GM18508 (cell line): ENCODE data around the gene G3BP2.

Source experiments
- ATAC-seq: cut with Tn5 transposase; IDR thresholded peaks from one replicate; pipeline ENCODE4 v1.9.1; 2021; ENCODE audit warnings: moderate number of reproducible peaks; ENCODE audit not compliant: insufficient read depth, unreplicated experiment

The G3BP2 gene

DNA sequence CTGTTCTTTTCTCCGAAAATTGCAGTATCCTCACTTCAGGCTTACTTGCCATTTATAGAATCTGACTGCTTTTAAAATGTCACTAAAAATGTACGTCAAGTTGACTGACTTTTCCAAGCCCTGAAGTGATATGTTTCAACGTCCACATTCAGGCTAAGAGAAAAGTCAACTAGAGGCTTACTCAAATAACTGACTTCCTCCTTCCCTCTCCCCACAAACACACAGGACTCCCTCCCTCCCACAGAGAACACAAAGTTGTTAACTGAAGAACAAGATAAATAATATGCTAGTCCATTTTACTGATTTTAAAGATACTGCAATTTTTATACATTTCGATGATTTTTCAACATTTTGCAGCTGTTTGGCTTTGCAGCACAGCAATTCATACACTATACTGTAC lies 29.1 kb downstream of the G3BP2 start:
- no peak for ATAC-seq

- ATAC-seq, result no peak
Observed at GRCh38 chr4:75643651-75644050, 29.6 kb downstream of the G3BP2 start.

- ATAC-seq, result no peak
Observed at GRCh38 chr4:75639124-75639695, 34.0 kb downstream of the G3BP2 start.

DNA sequence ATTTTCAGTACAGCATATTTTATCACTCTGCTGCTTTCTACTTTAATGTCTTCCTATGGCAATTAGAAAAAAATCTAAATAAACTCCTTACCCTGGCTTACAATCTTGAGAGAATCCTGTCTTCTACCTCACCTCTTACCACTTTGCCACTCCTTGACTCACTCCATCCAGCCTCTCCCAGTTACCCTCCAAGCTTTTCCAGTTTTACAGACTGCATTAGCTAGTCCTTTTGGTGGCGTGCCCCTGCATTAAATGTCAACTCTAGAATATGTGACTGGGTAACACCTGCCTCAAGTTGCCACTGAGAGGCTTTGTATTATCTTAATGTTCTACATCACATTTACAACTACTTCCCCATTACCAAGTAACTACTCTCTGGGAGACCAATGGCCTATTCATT lies 35.4 kb downstream of the G3BP2 start:
- no peak for ATAC-seq

DNA sequence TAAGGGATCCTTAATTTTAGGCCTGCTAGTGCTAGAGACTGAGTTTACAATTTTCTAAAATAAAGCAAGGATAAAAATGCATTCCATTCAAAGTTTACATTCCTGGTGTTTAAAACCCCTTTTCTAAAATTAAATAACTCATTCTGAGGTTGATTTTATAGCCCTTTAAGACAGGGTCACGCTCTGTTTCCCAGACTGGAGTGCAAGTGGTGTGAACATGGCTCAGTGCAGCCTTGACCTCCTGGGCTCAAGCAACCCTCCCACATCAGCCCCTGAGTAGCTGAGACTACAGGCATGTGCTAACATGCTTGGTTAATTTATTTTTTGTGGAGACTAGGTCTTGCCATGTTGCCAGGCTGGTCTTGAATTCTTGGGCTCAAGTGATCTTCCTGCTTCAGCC lies 36.0 kb downstream of the G3BP2 start:
- ATAC-seq, result no peak

DNA sequence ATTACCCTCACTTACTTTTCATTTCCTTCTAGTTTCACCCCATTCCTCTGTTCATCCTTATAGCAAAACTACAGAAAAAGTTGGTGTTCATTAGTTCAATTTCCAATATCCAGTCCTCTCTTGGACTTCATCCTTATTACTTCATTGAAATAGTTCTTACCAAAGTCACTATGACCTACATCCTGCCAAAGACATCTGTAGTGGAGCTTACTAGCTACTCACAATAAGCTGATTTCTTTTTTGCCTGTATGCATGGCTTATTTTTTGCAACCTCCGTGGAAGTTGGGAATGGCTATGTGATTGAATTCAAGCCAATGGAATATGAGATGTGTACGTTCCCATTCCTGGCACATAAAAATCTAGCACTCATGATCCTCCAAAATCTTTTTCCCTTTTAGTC lies 38.3 kb downstream of the G3BP2 start:
- no peak for ATAC-seq

GRCh38 chr4:75634281-75634680 lies 38.9 kb downstream of the G3BP2 start:
- ATAC-seq, result no peak

DNA sequence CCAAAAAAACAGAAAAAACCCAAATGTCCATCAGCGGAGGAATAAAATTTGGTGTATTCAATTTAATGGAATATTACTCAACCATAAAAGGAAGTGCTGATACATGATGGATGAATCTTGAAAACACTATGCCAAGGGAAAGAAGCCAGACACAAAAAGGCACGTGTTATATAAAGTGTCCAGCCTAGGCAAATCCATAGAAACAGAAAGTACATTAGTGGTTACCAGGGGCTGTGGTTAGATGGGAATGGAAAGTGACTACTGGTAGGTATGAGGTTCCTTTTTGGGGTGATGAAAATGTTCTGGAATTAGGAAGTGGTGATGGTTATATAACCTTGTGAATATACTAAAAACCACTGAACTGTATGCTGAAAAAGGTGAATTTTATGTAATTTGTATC lies 39.4 kb downstream of the G3BP2 start:
- ATAC-seq, result no peak

GRCh38 chr4:75630937-75631329 lies 42.3 kb downstream of the G3BP2 start:
- ATAC-seq, result no peak

DNA sequence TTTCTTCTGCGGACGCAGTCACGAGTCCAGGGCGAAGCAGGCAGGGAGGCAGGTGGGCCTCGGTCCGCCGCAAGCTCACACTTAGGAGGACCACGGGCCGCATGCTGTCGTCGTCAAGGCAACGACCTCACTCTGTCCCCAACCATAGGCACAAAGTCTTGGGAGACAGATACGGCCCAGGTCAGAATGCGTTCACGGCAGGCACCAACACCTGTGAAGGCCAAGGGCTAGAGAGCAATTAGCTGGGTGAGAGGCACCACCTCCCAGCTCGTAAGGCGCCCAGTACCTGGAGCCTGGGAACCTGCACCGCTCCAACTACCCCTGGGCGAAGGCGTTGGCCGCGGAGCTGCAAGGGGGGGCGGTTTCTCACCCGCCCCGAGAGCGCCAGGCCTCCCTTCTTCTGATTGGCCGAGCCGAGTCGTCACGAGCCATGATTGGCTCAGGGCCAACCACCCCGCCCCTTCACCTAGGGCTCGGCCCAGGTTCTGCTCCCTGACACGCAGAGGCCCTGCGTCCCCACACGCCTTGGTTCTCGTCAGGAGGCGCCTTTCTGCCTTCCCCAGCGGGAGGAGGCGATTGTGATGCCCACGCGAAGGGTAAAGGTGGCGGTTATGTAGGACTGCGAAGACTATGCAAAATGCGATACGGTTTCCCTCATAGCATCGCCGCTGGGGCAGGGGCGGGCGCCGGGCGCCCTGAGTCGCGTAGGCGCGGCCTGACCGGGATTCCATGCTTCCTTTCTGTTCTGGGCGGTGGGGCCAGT lies 42.9 kb downstream of the G3BP2 start, which contains the start of gene CDKL2:
TSS of gene CDKL2 (minus strand) at position 355 of the 763 bp plus-strand sequence. CDS start 4,540 bp downstream, outside the sequence.
- peak; percentile 82 for ATAC-seq

- ATAC-seq, result no peak
Observed at GRCh38 chr4:75629239-75629638, 44.0 kb downstream of the G3BP2 start.

GRCh38 chr4:75623026-75623425 lies 50.2 kb downstream of the G3BP2 start:
- no peak for ATAC-seq

DNA sequence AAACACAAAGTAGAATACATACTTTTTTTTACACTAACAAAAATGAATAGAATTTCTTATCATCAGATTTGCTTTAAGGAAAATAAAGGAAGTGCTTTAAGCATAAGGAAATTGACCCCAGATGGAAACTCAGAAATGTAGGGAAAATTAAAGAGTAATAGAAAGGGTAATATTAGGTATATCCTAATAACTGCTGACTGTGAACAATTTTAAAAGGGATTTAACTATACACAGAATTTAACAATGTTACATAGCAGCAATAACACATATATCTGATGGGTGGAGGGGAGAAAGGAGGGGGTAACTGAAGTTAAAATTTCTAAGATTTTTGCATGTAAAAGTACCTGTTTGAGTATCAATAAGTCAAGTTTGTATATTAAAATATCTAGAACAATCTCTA lies 51.5 kb downstream of the G3BP2 start:
- no peak for ATAC-seq

DNA sequence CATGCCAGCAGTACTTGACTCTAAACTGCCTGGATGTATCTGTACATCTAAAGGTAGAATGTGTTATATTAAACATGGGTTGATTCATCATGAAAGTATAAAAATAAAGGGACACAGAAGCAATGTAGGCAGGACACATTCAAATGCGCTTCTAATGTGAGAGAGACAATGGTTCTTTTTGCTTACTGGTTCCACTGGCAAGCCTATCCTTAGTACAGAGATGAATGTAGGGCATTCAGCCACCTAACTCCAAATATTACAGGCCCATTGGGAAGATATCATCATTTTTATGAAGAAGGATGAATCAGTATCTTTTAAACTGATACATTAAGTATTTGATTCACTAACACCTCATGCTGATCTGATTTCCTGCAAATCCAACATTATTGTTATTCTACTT lies 60.9 kb downstream of the G3BP2 start:
- ATAC-seq, result no peak

- no peak for ATAC-seq
Observed at GRCh38 chr4:75605928-75606327, 67.3 kb downstream of the G3BP2 start.

GRCh38 chr4:75599647-75600046 lies 73.6 kb downstream of the G3BP2 start:
- no peak for ATAC-seq

DNA sequence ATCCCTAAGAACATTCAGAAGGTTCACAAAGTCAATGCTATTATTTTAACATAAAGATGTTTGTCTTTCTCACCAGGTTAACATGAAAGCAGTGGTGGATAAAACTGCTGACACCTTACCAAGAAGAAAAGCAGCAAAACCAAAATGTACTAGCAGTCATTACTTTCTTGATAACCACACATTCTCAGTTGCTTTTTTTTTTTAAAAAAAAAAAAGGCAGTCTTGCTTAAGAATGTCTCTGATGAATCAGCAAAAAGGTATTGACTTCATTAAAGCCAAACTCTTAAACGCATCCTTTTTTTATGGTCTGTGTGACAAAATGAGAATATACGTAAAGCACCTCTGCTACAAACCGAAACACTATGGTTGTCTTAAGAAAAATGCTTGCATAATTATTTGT lies 74.8 kb downstream of the G3BP2 start:
- ATAC-seq, result no peak

DNA sequence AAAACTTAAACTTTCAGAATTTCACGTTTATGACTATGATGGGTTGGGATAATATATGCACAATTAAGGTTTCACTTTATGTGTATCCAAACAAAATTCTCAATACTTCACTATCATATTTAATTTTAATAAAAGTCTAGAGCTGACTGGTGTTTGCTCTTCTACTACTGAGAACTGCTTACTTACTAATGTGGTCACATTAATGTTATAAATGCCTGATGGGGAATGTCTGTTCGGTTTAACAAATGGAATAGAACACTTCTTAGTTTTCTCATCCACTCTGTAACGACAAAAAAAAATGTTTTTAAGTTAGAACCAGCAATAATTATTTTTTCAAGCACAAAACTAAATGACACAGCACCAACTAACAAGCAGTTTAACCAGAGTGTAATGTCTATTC lies 77.2 kb downstream of the G3BP2 start:
- ATAC-seq, result no peak

GRCh38 chr4:75593393-75593792 lies 79.8 kb downstream of the G3BP2 start:
- ATAC-seq, result no peak
